Esophagus (tissue), 2 donors: Measurements from ENCODE around the gene RBL2. TPM values are rescaled to one million over a fixed set of nuclear protein-coding genes. Genes with fewer than 3 reads are reported as not detected.
"Not testable (repeated sequence)": the region's sequence is repeated elsewhere in the genome, so short reads cannot be mapped to it uniquely, and the experiment has no call there.

Source experiments
- H3K27ac ChIP-seq, 2 donors: one replicate each; pipeline ENCODE4 v1.5.1; 2013; ENCODE audit warnings: low read depth in 2 of 2, mild to moderate bottlenecking in 2 of 2, inconsistent platforms in 1 of 2, low read length in 1 of 2, moderate library complexity in 1 of 2
- H3K27me3 ChIP-seq, 2 donors: one replicate each; pipeline ENCODE4 v1.6.1; 2013; ENCODE audit warnings: low read length in 2 of 2, control low read depth in 1 of 2, mild to moderate bottlenecking in 1 of 2; ENCODE audit not compliant: insufficient read depth in 2 of 2, control insufficient read depth in 1 of 2
- H3K36me3 ChIP-seq, 2 donors: one replicate each; pipeline ENCODE4 v1.6.1; 2013; ENCODE audit warnings: low read length in 1 of 2; ENCODE audit not compliant: control insufficient read depth in 2 of 2, insufficient read depth in 2 of 2
- H3K4me1 ChIP-seq, 2 donors: one replicate each; pipeline ENCODE4 v1.6.1; 2013; ENCODE audit warnings: low read length in 1 of 2; ENCODE audit not compliant: control insufficient read depth in 2 of 2, insufficient read depth in 2 of 2
- H3K4me3 ChIP-seq, 2 donors: one replicate each; pipeline ENCODE4 v1.5.1; 2013; ENCODE audit warnings: low read length in 2 of 2, mild to moderate bottlenecking in 2 of 2, low read depth in 1 of 2, moderate library complexity in 1 of 2
- H3K9me3 ChIP-seq, 2 donors: one replicate each; pipeline ENCODE4 v1.6.1; 2013; ENCODE audit warnings: mild to moderate bottlenecking in 2 of 2, low read depth in 1 of 2, low read length in 1 of 2, moderate library complexity in 1 of 2; ENCODE audit not compliant: control insufficient read depth in 2 of 2, insufficient read depth in 1 of 2
- WGBS, 2 donors: extraction: QIAGEN DNeasy Blood & Tissue Kit; methylation state at CpG; one replicate each; pipeline ENCODE4 v1.1.7; 2013; 5-methylcytosine and 5-hydroxymethylcytosine counted together
- polyA plus RNA-seq, 2 donors: library from polyadenylated mRNA; stranded (reverse); fragments of 200-250 nt; gene quantifications; one replicate each; pipeline ENCODE4 v1.2.3, GENCODE V29; 2013
- donor health status: healthy with polysubstance abuse.
- donor health status: Bipolar disorder and iron deficiency.

Gene RBL2
- polyA plus RNA-seq, 2 donors: 24.3 to 26.9 TPM

GRCh38 chr16:53511084-53511402, 76.8 kb downstream of the RBL2 start:
- Histone ChIP-seq H3K27ac (no peak overlapping the region), H3K4me3 (no peak overlapping the region), H3K4me1 (peaks cover 3% of the 10 kb centered on the region in 2 donors), H3K27me3 (no peaks in the 10 kb centered on the region), H3K36me3 (no peaks in the 10 kb centered on the region), H3K9me3 (no peaks in the 10 kb centered on the region)
- WGBS, 2 donors: 78 to 79% methylated on average over 6 of the region's 6 CpGs

DNA sequence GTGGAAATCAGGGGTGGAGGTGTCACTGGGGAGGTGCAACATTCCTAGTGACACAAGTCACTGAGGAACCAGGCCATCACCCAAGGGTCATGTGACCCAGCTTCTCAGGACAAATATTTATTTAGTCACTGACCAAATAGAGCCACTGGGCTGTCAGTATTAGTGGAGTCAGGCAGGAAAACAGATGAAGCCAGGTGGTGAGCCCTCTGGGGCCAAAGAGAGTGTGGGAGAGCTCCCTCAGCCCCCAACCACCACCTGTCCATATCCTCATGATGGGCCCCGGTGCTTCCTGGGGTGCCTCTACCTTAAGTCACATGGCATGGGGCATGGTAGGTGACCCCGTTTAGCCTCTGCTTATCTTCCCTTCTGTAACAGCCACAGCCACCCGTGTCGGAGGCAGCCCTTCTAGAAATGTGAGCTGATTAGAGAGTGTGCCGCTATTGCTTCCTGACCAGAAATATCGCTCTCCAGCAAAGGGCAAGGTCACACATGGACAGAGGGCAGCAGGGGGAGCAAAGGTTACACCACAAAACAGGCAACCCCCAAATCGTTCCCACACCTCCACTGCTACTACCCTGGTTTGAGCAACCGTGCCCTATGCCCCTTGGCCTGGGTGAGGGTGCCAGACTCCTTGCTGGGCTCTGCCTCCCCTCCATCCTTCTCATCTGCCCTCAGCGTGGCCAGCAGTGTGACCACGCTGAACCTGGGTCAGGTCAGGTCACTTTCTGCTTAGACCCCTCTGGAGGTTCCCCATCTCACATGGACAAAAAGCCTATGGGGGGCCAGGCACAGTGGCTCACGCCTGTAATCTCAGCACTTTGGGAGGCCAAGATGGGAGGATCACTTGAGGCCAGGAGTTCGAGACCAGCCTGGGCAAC, 77.4 kb downstream of the RBL2 start:
- Histone ChIP-seq H3K36me3 (no peaks in the 10 kb centered on the region), H3K27me3 (no peaks in the 10 kb centered on the region), H3K4me1 (peaks cover 3% of the 10 kb centered on the region in 2 donors), H3K9me3 (no peaks in the 10 kb centered on the region), H3K27ac (peak overlapping the region; percentile 14 to 24), H3K4me3 (no peak overlapping the region)
- 64 to 77% methylated on average over 12 of the region's 12 CpGs for WGBS, 2 donors

- 88 to 93% methylated on average over 1 of the region's 1 CpG for WGBS, 2 donors
These were observed 78.5 kb downstream of the RBL2 start for GRCh38 chr16:53512795-53513194.

GRCh38 chr16:53515259-53515658, 81.0 kb downstream of the RBL2 start:
- no peak overlapping the region for H3K27ac ChIP-seq
- no peaks in the 10 kb centered on the region for H3K36me3 ChIP-seq
- H3K27me3 ChIP-seq: no peaks in the 10 kb centered on the region
- H3K4me3 ChIP-seq: no peak overlapping the region
- H3K9me3 ChIP-seq: no peaks in the 10 kb centered on the region
- H3K4me1 ChIP-seq: peaks cover 3 to 6% of the 10 kb centered on the region in 2 donors
- 80% methylated on average over 6 of the region's 6 CpGs for WGBS, 2 donors

More at GRCh38 chr16:53512795-53513194, 78.5 kb downstream of the RBL2 start:
- not testable (repeated sequence) for H3K27ac ChIP-seq, H3K27me3 ChIP-seq, H3K9me3 ChIP-seq, H3K36me3 ChIP-seq, H3K4me1 ChIP-seq, H3K4me3 ChIP-seq

DNA sequence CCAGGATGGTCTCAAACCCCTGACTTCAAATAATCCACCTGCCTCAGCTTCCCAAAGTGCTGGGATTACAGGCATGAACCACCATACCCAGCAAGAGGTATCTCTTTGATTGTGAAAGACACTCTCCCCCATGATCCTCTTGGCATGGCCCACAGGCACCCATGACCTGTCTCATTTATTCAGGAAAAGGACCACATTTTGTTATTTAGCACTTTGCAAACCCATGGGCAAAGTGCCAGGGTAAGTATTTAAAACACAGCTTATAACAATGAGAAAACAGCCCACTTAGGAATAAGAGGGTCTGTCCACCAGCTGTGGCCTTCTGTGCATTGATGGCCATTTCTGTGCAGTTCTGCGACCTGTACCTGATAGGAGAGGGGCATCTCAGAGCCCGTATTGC, 81.5 kb downstream of the RBL2 start:
- H3K36me3 ChIP-seq: no peaks in the 10 kb centered on the region
- no peaks in the 10 kb centered on the region for H3K9me3 ChIP-seq
- no peak overlapping the region for H3K27ac ChIP-seq
- H3K27me3 ChIP-seq: no peaks in the 10 kb centered on the region
- H3K4me1 ChIP-seq: peaks cover 3 to 6% of the 10 kb centered on the region in 2 donors
- 74 to 80% methylated on average over 2 of the region's 2 CpGs for WGBS, 2 donors
- no peak overlapping the region for H3K4me3 ChIP-seq

DNA sequence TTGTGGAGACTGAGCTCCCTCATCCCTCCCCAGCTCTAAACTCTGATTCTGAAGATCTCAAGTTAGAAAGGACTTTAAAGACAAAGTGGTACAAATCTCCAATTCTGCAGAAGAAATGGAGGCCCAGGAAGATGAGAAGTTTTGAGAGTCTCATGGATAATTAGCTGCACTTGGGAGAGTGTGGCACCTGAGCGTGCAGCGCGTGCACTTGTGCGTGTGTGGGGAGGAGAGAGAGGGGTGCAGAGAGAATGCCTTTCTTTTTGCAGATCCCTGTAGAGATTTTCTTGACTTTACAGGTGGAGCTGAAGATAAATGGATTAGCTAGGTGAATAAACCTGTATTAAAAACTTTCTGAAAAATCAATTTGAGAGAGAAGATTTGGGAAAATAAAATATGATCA, 83.6 kb downstream of the RBL2 start:
- Histone ChIP-seq H3K27me3 (no peaks in the 10 kb centered on the region), H3K36me3 (no peaks in the 10 kb centered on the region), H3K9me3 (no peaks in the 10 kb centered on the region), H3K4me1 (peaks cover 0 to 3% of the 10 kb centered on the region in 2 donors), H3K4me3 (no peak overlapping the region), H3K27ac (peak overlapping the region in 1 of 2 donors; percentile 18)
- 93 to 95% methylated on average over 4 of the region's 4 CpGs for WGBS, 2 donors

DNA sequence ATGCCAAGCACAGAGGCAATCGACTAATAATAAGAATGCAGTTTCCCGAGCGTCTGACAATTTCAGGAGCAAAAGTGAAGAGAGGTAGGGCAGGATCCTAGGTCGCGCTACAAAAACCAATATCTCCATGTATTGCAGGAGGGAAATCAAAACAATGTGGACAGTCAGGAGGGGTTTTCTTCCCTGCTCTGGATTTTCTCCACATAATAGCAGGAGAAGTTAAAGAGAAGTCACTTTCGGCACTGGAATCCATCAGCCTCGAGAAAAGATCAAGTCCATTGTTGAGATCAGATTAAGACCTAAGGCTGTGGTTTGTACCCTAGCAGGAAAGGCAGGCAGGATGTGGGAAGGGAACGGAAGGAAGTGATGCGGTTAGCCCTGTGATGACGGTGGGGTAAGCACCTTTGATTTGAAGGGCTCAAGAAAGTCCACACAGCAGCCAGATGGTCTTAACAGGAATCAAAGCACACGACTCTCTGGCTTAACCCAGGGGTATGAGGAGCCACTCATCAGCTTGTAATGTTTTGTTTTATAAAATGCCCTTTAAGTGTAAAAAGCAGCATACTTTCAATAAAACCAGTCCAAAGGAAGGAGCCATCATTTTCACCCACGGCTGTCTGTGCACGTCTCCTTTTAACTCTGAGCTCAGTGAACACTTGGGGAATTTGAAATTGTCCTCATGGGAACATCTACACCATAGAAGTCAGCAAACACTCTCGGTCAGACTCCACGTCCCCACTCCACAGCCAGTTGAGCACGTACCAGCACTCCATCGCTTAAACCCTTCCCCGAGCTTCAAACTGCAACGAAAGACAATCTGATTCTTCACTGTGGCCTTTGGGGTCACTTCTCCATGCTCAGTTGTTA, 84.5 kb downstream of the RBL2 start:
- Histone ChIP-seq H3K4me3 (no peak overlapping the region), H3K27me3 (no peaks in the 10 kb centered on the region), H3K4me1 (peaks cover 0 to 3% of the 10 kb centered on the region in 2 donors), H3K27ac (peak overlapping the region; percentile 52 to 56), H3K36me3 (no peaks in the 10 kb centered on the region), H3K9me3 (no peaks in the 10 kb centered on the region)
- 67 to 69% methylated on average over 19 of the region's 19 CpGs for WGBS, 2 donors

DNA sequence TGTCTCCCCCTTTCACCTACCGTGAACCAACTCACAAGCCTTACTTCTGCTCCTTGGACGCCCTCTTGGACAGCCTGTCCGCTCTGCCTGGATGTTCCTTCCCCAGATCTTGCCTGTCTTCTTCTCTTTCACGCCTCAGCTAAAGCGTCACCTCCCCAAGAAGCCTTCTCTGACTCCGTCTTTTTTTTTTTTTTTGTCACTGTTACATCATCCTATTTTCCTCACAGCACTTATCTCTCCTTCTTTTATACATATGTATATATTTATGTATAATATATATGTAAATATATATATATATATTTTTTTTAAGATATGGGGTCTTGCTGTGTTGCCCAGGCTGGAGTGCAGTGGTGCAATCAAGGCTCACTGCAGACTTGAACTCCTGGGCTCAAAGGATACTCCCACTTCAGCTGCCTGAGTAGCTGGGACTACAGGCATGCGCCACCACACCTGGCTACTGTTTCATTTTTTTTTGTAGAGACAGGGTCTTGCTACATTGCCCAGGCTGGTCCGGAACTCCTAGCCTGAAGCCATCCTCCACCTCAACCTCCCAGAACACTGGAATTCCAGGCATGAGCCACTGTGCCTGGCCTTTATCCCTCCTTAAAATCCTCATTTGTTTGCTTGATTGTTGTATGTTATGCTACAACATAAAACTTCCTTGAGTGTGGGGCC, 85.3 kb downstream of the RBL2 start:
- Histone ChIP-seq H3K4me1 (peaks cover 0 to 3% of the 10 kb centered on the region in 2 donors), H3K27ac (peak overlapping the region; percentile 52), H3K9me3 (no peaks in the 10 kb centered on the region), H3K36me3 (no peaks in the 10 kb centered on the region), H3K4me3 (no peak overlapping the region), H3K27me3 (no peaks in the 10 kb centered on the region)
- WGBS, 2 donors: 88 to 89% methylated on average over 8 of the region's 8 CpGs

- Histone ChIP-seq H3K36me3 (no peaks in the 10 kb centered on the region), H3K9me3 (no peaks in the 10 kb centered on the region)
- 94% methylated on average over 21 of the region's 21 CpGs for WGBS, 2 donors
These were observed 89.0 kb downstream of the RBL2 start for GRCh38 chr16:53523126-53523804.

More at GRCh38 chr16:53523126-53523804, 89.0 kb downstream of the RBL2 start:
- no peak overlapping the region for H3K27ac ChIP-seq
- H3K4me1 ChIP-seq: peaks cover 0 to 3% of the 10 kb centered on the region in 2 donors
- no peak overlapping the region for H3K4me3 ChIP-seq
- H3K27me3 ChIP-seq: no peaks in the 10 kb centered on the region
